LoVo (cell line): ENCODE measurements around the gene ENTREP3.

ENCODE experiments used
- DNase-seq: peaks from one replicate; pipeline ENCODE4 v3.0.0-alpha.2; 2016; ENCODE audit warnings: low spot score

The ENTREP3 gene

DNA sequence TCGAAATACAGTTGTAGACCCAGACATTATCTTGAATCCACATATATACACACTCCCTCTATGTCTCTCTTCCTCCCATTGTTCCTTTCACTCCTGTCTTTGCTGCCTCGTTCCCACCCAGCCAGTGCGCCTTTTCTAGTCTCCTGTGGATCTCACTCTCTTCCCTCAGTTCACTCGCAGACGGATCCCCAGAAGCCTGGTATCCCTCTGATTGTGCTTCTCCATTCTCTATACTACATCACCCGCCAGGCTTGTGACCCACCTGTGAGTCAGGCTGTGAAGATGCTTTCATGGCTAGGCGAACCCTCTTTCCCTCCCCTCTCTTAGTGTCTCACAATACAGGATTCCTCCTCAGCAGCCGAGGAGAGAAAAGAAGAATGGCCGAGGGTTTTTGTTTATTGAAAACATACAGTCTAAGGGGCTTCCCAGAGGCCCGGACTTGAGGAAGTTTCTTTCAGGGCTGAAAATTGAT, 23.4 kb upstream of the ENTREP3 start:
- DNase-seq, result no peak

DNA sequence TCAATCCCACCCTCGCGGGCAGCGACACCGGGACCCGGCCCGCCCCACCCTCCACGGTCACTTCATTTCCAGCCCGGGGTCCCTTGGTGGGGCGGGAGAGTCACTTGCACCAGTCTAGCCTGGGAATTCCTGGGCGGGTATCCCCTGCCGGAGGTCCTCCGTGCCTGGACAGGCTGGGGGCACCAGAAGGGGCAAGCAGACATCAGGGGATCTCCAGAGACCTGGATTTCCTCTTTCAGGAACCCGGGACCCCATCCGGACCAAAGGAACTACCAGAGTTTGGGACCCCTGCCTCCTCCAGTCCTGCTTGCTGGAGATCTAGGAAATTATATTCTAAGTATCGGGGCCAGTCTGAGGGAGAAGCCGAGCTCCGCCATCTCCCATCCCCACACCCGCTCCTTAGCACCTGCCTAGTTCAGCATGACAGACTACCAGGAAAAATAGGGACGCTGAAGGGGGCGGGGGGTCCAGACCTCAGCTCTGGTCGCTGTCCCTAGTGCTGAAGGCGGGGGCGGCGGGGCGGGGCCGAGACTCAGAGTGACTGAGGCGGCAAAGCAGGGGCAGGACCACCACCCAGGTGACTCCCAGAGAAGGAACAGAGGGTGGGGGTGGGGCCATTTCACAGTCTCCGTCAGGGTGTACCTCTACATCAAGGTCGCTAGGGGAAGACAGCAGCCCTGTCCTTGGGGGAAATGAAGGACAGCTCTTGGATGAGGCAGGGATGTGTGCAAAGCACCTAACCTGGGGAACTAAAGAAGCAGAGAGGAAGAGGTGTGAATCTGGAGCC, 22.8 kb upstream of the ENTREP3 start:
- peak; percentile 45 for DNase-seq

DNA sequence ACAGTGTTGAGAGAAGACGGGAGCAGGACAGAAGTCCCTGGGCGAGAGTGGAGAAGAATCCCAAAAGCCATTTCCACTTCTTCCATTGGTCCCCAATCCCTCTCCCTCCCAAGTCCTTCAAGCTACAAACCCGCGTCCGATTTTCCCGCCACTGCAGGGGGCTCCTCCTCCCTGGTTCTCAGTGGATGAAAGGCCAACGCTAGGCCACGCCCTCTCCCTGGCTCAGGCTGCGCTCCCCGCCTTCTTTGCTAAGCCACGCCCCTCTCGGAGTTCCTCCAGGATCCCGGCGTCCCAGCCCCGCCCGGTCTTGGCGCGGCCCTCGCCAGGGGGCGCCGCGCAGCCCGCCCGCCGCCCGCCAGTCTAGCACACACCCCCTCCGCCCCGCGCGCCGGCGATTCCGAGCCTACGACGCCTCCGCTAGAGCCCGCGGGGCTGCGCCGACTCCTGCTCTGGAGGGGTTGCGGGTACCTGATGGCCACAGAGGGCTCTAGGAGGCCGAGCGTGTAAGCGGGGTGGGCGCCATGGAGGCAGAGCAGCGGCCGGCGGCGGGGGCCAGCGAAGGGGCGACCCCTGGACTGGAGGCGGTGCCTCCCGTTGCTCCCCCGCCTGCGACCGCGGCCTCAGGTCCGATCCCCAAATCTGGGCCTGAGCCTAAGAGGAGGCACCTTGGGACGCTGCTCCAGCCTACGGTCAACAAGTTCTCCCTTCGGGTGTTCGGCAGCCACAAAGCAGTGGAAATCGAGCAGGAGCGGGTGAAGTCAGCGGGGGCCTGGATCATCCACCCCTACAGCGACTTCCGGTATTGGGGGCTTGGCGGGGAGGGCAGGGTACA, 22.0 kb upstream of the ENTREP3 start, which contains the start of gene HCN3:
HCN3 (plus strand) TSS at position 394 of the 832 bp plus-strand sequence; CDS start at position 522, 128 bp downstream.
- peak; percentile 97 for DNase-seq

DNA sequence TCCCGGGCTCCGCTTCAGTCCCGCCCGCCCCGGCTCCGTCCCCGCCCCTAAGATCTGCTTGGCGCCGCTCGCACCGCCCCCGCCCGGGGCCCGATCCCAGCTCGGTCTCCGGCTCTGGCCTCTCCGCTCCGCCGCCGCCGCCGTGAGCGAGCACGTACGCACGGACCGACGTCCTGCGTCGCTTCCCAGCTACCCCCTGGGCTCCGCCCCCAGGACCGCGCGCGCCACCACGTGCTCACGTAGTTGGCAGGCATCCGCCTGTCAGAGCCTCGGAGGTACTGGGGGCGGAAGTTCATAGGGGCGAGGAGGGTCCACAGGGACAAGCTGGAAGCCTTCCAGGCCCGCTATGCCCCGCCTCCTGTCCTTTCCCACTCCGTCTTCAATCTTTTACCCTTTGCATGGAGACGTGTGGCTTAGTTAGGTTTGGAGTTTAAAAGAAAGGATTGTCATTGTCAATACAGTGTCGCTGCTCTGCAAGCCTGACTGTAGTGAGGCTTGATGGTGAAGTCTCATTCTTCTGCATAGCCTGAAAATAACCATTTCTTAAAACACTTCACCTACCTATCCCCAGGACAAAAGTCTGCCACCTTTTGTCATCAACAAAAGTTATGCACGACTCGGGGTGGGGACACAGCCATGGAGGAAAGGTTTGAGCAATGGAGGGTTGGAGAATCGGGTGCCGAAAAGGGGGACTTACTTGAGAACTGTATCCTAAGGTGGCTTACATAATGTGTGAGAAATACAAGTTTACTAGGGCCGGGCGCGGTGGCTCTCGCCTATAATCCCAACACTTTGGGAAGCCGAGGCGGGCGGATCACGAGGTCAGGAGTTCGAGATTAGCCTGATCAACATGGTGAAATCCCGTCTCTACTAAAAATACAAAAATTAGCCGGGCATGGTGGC, 18.3 kb upstream of the ENTREP3 start, which contains the start of gene CLK2:
CLK2 (minus strand) TSS at position 162 of the 903 bp plus-strand sequence. CDS start 2,527 bp downstream, outside the sequence.
- DNase-seq, result peak; percentile 97

DNA sequence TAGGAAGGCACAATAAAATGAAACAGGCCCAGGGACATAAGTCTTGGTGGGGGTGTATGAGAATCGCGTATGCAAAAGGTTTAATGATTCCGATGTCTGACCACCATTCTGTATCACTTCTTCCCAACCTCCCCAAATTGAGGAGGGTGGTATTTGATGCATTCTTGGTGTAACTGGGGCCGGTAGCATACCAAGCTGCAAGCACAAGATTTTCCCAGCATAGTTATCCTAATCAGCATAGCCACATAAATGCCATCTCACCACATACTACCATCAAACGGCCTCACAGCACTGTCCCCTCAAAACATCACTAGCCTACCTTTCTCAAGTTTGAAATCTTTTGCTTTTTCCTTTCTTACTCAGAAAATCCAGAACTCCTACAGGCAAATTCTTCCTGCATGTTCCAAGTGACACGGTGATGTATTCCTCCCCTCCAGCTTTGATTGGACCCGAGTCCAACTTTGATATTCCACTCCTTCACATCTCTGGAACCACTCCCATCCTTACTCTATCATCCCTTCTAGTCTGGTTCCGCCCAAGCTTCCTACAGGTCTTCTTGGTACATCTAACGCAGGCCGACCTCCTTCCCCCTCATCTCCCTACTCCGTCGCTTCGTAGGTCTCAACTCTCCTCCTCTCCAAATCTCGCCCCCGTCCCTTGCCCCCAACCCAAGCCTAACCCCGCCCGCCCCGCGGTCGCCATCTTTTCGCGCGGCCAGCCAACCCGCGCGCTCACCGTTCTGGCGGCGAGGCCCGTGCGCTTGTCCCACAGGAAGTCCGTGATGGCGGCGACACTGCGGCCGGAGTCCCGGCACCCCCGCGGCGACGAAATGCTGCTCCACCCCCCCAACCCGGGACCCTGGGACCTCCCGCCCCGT, 17.4 kb upstream of the ENTREP3 start:
- DNase-seq, result peak; percentile 63

DNA sequence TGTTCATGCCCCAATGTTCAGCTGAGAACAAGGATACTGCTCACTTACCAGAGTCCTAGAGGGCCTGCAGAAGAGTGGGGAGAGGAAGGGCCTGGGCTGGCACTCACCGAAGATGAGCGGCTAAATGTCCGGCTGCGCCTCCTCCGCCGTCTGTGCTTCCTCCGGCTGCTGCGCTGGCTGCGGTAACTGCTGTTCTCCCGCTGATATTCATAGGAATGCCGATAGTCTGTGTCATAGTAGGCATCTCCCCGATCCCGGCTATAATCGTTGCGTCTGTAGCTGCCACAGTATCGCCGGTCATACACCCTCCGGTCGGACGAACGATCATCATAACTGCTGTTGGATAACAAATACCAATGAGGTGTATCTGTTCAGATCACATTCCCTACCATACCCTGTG, 14.1 kb upstream of the ENTREP3 start:
- no peak for DNase-seq

DNA sequence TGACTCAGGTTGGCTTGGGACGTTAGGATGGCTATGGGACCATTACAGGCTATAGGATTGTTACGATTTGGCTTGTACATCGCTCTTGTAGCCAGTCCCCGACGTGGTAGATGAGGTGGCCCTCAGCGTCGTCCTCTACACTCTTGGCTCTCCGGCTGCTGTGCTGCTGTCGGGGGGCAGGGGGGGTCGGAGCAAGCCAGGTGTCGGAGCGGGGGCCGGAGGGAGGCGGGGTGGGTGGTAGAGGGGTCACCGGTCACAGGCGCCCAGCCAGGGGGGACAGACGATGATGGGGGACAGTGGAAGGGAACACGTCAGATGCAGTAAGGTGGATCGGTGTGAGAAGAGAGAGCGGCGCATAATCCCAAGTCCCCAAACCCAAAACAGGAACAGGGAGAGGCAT, 13.3 kb upstream of the ENTREP3 start:
- DNase-seq, result no peak

DNA sequence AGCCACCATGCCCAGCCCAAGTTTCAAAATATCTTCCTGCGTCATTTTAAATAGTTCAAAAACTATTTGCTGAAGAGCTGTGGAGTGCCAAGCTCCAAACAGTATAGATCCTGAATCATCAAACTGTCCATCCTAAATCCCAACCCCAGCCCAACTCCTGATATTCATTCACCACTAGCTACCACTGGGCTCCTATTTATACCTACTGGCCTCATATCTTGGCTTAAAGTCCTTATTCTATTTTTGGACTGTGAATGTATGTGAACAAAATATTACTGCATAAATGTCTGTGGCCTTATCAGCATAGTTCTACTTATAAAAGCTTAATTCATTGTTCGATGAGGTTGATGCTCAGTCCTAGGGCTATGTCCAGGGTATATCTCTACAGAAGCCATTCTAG, 12.1 kb upstream of the ENTREP3 start:
- DNase-seq, result no peak

DNA sequence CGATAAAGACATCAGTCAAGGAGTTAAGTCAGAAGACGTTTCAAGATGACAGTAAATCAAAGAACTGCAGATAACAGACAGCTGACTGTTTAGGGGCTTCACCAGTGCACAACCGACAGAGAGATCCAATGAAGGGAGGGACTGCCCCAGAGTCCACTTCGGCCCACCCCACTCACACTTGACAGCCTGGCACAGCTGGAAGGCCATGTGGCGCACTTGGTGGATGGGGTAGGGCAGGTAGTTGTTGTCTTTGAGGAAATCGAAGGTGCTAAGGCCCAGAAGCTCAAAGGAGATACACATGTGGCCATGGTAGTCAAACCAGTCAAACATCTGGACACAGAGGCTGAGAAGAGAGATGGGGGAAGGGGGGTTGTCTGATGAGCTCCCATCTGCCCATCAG, 11.3 kb upstream of the ENTREP3 start:
- no peak for DNase-seq

DNA sequence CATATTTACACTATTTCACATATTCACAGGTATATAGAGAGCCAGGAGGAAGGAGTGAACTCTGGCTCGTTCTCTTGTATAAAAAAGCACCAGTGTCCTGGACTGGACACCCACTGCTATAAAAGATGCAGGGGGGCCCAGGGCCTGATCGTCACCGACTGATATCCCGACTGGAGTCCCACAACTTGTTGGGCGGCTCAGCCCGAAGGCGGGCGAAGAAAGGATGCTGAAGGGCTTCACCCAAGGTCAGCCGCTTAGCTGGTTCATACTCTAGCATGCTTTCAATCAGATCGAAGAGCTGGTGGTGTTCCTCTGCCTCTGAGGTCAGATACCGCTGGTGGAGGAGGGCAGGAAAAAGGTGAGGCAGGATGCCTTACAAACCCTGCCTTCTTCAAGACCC, 7.8 kb upstream of the ENTREP3 start:
- DNase-seq, result no peak

DNA sequence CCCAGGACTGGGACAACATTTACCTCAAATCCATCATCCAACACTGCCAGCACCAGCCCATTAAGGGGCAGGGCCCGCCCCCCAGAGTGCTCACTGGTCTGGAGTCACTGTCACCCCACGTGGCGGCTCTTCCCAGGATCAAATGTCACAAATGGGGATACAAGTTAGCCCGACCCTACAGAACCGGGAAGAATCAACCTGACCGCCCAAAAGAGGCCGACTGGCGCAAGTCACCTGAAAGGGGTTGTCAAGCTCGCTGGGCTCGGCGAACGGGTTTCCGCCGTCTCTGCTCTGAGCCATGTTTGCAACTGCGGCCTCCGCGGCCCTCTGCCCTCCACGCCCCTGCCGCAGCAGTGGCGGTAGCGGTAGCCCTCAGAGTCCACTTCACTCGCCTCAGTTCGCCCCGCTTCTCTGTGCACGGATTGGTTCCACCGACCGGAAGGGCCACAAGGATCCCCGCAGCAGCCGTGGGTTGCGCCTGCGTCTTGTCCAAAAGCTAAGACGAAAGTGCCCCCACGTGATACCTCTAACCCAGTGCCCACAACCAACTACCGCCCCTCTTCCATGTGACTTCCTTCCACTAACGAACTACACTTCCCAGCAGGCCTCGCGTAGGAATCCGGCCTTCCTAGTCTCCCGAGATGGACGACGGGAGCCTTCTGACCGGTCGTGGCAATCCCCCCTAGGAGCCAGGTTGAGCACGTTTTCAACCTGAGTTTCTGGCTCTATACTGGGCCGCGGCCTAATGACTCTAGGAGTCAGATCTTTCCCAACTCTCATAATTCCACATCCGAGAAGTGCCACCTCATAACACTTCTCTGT, 6.8 kb upstream of the ENTREP3 start, which contains the start of gene SCAMP3:
SCAMP3 (minus strand) TSS at position 509 of the 822 bp plus-strand sequence; CDS start at position 300, 209 bp downstream.
- DNase-seq, result peak; percentile 97

DNA sequence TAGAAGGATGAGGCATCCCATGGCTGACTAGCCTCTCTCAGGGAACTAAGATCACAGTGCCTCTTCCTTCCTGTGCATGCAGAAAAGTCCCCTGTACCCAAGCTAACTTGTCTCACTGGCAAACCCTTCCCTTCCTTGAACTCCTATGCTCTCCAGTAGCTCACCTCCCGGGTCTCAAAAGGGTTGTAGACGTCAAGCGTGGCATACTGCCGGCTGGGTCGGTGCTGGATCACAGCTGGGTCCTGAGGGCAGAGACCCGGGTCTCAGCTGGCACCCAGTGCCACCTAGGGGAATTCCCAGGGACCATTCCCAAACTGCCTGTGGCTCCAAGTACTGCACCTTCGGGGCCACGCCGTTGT, 6.2 kb upstream of the ENTREP3 start:
- no peak for DNase-seq

DNA sequence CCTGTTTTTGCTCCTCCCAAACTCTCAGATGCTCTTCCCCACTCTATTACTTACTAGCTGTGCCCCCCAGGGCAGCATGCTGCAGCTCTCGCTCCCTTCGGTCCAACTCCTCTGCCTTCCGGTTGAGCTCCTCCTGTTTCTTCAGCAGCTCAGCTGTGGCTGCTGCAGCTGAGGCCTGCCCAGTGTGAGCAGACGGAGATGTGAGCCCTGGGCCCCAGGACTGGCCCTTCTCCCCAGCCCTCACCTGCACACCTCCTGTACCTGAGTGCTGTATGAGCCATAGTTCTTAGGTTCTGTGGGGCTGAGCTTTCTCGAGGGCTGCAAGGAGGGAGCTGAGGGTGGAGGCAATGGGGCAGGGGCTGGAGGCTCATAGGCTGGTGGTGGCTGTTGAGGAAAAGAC, 5.0 kb upstream of the ENTREP3 start:
- DNase-seq, result no peak

DNA sequence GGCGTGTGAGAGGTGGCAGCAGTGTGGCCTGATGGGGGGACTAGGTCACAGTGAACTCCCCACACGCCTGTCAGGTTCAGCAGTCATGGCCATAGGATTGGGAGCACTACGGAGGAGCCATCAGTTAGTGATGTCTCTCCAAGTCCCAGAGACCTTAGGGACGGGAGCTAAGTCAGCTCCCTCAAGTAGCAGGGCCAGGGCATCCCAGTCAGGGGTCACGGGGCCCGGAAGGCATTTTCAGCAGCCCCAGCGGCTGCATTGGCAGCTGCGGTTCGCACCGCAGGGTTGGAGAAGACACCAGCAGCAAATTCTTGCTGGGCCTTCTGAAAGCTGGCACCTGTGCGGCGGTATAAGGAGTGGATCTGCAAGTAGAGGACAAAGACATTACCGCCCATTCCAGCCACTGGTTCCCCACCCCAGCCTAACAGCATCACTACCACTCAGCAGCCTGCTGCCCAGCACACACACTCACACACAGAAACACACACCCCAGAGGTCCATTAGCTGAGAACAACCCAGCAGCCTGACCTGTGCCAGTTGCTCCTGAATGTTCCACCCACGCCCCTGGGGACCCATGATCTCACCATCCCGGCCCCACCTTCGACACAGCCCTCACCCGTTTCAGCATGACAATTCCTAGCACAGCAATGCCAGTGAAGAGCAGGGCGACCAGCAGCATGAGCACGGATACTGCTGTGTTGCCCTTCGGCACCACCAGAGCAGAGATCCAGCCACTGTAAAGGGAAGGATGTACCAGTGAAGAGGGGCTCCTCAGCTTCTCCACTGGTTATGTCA, 972 bp upstream of the ENTREP3 start:
- no peak for DNase-seq

DNA sequence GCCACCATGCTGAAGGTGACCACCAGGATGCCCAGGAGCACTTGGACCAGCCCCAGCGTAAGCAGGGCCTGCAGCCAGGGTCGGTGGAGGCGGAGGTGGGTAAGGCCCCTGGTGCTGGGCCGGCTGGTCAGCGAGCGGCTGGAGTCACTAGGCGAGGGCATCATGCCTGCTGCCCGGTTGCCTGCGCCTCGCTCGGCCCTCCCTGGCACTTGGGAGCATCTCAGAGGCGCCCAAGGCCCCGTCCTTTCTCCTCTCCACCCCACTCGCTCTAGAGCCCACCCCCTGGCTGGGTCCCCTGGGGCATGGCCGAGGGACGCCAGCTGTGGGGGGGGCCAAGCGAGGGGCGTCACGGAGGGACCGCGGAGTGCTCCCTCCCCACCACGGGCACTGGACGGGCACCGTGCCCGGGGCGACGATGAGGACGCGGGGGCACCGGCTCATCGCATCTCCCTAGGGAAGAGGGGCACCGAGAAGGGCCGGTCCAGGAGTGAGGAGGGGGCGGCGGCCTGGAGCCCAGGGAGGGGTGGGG, 505 bp downstream of the ENTREP3 start:
- DNase-seq, result no peak

DNA sequence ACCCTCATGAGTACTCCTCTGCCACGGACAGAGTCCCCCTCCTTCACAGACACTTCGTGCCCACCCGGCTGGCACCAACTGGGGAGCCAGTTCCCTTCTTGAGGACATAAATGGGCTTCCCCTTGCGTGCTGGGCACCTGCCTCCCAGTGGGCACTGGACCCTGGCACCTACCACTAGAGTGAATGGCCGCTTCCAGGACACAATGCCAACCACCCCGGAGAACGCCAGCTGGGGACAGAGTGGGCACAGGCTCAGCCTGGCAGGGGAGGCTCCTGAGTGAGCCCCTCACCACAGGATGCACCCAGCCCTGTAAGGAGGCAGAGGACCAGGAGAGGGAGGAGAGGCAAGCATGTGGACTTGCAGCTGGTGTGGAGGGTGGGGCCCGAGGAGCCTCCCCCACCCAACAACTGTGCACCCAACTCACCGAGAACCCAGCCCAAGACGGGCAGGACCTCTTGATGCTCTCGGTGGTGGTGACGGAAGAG, 1.0 kb downstream of the ENTREP3 start:
- no peak for DNase-seq

DNA sequence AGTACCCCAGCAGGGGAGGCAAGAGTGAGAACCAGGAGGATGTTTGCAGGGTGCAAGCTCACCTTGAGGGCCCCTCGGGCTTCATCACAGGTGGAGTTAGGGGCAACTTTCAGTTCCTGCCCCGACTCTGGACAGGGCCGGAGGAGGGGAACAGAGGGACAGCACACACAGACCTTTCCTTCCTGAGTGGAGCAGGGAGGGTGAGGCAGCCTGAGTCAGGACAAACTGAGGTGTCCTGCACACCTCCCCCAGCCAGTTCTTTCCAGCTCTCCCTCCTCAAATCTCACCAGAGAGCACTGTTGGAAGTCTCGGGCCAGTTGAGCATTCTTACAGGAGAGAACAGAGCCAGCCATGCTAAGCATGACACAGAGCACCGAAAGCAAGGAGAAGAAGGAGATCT, 1.5 kb downstream of the ENTREP3 start:
- no peak for DNase-seq

DNA sequence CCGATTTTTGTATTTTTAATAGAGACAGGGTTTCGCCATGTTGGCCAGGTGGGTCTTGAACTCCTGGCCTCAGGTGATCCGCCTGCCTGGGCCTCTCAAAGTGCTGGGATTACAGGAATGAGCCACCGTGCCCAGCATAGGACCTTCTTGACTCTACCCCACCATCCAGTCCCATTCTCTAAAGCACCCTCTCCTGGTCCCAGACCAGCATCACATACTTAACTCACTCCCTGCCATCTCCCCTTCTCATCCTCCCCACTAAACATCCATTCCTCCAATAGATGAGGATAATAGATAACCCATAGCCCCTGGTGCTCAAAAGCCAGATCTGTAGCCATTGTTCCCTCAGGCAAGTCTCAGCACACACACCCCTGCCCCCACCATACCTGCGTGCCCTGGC, 2.1 kb downstream of the ENTREP3 start:
- no peak for DNase-seq

DNA sequence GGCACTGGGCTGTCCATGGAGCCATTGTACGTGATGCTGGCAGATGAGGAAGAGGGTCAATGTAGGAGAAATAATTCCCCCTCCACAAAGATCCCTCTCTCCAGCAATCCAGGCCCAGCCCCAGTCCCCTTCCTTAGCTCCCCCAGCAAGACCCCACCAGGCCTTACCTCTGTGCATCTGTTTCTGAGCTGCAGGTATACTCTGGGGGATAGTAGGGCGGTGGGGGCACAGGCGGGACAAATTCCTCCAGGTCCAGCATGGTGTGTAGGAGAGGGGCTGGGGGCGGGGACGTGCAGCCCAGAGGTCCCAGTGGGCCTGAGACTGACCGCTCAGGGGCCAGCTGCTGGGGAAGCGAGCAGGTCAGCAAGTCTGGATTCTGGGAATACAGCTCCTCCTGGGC, 3.7 kb downstream of the ENTREP3 start:
- no peak for DNase-seq
